A549 (cell line): ENCODE data around the gene DIS3L2.

ENCODE experiments used
- BHLHE40 ChIP-seq: IDR thresholded peaks from 2 replicates; pipeline ENCODE4 v1.6.1; 2012; ENCODE audit warnings: low read depth, low read length, inconsistent platforms
- CHD2 ChIP-seq: fragments of 150-350 bp; IDR thresholded peaks from 2 replicates; pipeline ENCODE4 v1.6.1; 2014; ENCODE audit warnings: low read length; ENCODE audit not compliant: partially characterized antibody
- TF ChIP-seq, protein P1 (sequence below): fragments of >200 bp; sonication (Bioruptor Twin); formaldehyde crosslinking; IDR thresholded peaks from 3 replicates; pipeline ENCODE4 v1.5.1; 2016
- TF ChIP-seq, protein P2 (sequence below): IDR thresholded peaks from 2 replicates; pipeline ENCODE4 v1.6.1; 2012
- TF ChIP-seq, protein P3 (sequence below): fragments of 200-600 bp; sonication (generic); IDR thresholded peaks from 2 replicates; pipeline ENCODE4 v1.6.1; 2016; ENCODE audit warnings: antibody characterized with exemption, mild to moderate bottlenecking, moderate library complexity

DNA sequence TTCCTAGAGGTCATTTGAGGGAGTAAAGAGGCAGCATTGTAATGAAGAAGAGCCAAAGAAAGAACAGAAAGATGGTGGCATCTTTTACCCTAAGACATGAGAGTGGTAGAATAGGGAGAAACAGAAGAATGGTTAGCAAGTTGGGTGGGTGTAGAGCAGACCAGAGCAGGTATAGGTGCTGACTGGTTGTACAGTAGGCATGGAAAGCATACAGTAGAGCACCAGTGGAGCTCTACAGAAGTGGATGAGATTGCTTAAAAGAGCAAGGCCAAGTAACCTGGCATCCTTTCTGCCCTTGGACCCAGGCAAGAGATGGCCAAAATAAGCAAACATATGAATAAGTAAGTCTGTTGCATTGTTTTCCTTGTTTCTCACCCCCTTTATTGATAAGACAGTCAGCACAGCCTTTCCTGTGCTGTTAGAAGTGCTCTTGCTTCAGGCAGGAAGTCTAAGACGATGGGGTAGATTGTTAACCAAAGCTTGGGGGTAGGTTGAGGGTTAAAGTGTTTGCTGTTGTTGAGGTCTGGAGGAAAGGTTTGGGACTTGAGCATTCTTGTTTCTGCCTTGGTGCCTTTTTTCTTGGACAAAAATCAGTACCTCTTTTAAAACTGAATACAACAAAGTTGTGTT is 76.9 kb downstream of the DIS3L2 start:
- TF ChIP-seq BHLHE40 (no peak), CHD2 (no peak)
- TF ChIP-seq, protein P1, sequence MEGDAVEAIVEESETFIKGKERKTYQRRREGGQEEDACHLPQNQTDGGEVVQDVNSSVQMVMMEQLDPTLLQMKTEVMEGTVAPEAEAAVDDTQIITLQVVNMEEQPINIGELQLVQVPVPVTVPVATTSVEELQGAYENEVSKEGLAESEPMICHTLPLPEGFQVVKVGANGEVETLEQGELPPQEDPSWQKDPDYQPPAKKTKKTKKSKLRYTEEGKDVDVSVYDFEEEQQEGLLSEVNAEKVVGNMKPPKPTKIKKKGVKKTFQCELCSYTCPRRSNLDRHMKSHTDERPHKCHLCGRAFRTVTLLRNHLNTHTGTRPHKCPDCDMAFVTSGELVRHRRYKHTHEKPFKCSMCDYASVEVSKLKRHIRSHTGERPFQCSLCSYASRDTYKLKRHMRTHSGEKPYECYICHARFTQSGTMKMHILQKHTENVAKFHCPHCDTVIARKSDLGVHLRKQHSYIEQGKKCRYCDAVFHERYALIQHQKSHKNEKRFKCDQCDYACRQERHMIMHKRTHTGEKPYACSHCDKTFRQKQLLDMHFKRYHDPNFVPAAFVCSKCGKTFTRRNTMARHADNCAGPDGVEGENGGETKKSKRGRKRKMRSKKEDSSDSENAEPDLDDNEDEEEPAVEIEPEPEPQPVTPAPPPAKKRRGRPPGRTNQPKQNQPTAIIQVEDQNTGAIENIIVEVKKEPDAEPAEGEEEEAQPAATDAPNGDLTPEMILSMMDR, result no peak
- TF ChIP-seq, protein P2, sequence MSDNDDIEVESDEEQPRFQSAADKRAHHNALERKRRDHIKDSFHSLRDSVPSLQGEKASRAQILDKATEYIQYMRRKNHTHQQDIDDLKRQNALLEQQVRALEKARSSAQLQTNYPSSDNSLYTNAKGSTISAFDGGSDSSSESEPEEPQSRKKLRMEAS, result no peak
- TF ChIP-seq, protein P3, sequence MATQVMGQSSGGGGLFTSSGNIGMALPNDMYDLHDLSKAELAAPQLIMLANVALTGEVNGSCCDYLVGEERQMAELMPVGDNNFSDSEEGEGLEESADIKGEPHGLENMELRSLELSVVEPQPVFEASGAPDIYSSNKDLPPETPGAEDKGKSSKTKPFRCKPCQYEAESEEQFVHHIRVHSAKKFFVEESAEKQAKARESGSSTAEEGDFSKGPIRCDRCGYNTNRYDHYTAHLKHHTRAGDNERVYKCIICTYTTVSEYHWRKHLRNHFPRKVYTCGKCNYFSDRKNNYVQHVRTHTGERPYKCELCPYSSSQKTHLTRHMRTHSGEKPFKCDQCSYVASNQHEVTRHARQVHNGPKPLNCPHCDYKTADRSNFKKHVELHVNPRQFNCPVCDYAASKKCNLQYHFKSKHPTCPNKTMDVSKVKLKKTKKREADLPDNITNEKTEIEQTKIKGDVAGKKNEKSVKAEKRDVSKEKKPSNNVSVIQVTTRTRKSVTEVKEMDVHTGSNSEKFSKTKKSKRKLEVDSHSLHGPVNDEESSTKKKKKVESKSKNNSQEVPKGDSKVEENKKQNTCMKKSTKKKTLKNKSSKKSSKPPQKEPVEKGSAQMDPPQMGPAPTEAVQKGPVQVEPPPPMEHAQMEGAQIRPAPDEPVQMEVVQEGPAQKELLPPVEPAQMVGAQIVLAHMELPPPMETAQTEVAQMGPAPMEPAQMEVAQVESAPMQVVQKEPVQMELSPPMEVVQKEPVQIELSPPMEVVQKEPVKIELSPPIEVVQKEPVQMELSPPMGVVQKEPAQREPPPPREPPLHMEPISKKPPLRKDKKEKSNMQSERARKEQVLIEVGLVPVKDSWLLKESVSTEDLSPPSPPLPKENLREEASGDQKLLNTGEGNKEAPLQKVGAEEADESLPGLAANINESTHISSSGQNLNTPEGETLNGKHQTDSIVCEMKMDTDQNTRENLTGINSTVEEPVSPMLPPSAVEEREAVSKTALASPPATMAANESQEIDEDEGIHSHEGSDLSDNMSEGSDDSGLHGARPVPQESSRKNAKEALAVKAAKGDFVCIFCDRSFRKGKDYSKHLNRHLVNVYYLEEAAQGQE, result no peak
